ENCODE measurements around the gene AJM1. TPM values are rescaled to one million over a fixed set of nuclear protein-coding genes. Genes with fewer than 3 reads are reported as not detected.
A peak's percentile ranks its signal among the peaks of the same experiment; 100 is the strongest.

AJM1 gene
- total and polyA plus RNA-seq, 4 donors: 0.63 to 26.9 (median 6.2) TPM

DNA sequence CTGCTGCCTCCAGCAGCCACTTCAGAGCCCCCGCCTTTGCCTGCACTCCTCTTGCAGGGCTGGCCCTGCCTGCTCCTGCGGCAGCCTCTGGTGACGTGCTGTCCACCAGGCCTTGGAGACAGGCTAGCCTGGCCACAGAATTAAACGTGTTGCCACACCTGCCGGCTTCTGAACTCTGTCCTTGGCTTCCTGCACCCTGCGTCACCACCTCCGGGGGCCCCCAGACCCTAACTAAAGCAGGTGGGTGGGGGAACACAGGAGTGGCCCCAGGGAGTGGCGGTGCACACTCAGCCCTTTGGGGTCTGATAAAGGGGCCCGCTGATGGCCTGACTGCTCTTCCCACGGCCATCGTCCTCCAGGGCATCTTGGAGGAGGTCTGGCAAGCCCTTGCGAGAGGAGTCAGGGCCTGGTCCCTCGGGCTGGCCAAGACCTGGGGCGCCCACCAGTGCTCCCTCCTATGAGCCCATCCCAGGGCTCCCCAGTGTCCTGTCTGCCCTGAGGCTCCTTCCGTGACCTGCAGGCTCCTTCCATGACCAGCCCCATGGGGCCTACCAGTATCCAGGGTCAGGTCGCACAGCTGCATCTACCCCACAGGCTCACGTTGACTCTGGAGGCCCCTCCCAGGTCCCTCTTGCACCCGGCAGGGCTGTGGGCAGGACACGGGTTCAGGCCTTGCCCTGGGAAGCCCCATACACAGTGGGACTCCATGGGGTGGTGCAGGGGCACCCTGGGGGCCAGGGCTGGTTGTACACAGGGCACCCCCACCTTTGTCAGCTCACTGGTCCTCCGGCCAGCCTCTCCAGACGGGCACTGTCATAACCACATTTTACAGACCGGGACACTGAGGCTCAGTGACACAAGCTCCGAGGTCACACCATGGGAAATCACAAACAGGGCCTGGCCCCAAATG is 8.8 kb downstream of the AJM1 start:
- 79 to 80% methylated on average over 22 to 23 of the region's 23 CpGs for WGBS, 2 donors
- Histone ChIP-seq H3K4me3 (ENCODE audit: low read length in 2 of 2) (no peak overlapping the region), H3K36me3 (ENCODE audit: control insufficient read depth in 1 of 2, insufficient read depth in 2 of 2, low read length in 1 of 2) (no peaks in the 10 kb centered on the region), H3K27me3 (ENCODE audit: control insufficient read depth in 1 of 2, insufficient read depth in 2 of 2, low read length in 1 of 2) (no peaks in the 10 kb centered on the region), H3K4me1 (ENCODE audit: control insufficient read depth in 1 of 2, insufficient read depth in 2 of 2, low read length in 2 of 2) (no peaks in the 10 kb centered on the region), H3K27ac (ENCODE audit: low read depth in 1 of 2, low read length in 2 of 2) (no peak overlapping the region), H3K9me3 (ENCODE audit: control insufficient read depth, low read length) (no peaks in the 10 kb centered on the region)
- intact Hi-C loops (cut with DNase I): loop anchor here in 1 of 2 donors (5.0 kb wide), 1 partner anchor 91 kb away; the partner anchor contains the start of gene FBXW5
- ATAC-seq (ENCODE audit: low FRiP score) (no peak), DNase-seq (no peak)

DNA sequence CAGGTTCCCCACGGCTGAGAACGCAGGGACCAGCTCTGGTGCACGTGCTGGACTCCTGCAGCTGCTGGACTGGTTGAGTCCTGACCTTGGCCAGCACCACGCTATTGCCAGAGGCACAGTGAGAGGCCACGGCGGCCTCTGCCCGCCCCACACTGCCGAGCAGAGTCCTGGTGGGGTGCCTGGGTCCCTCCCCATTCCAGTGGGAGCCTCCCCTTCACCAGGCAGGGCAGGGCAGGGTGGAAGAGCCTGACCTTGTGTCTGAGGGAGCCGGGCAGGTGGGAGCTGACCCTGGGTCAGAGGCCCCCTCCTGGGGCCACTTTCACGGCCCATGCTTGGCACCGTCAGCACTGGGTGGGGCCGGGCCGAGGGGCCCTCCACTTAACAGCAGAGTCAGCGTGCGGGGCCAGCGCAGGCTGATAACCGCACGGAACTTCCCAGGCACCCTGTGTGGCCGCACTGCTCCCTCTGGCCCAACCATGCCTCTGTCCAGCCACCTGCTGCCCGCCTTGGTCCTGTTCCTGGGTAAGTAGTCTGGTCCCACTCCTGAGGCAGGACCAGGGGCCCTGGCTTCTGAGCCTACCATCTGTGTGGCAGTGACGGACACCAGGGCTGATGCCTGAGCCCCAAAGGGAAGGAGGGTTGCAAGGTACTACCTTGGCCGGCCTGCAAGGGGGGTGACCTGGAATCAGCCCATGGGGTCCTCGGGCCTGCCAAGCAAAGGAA is 9.8 kb downstream of the AJM1 start, which contains the start of gene MAMDC4:
Gene MAMDC4, plus strand, starts transcription at position 406 of the 723 bp plus-strand sequence. Its CDS starts 71 bp downstream, at position 477.
- H3K27ac ChIP-seq (ENCODE audit: low read depth in 1 of 2, low read length in 2 of 2): no peak within 1 kb of the TSS
- H3K4me1 ChIP-seq (ENCODE audit: control insufficient read depth in 1 of 2, insufficient read depth in 2 of 2, low read length in 2 of 2): no peaks in the 10 kb centered on the region
- no peak for DNase-seq
- WGBS, 2 donors: 75 to 77% methylated on average over 23 of the region's 23 CpGs
- no peak within 1 kb of the TSS for H3K4me3 ChIP-seq (ENCODE audit: low read length in 2 of 2)
- no peak for ATAC-seq (ENCODE audit: low FRiP score)
- no peaks in the 10 kb centered on the region for H3K9me3 ChIP-seq (ENCODE audit: control insufficient read depth, low read length)
- no peaks in the 10 kb centered on the region for H3K27me3 ChIP-seq (ENCODE audit: control insufficient read depth in 1 of 2, insufficient read depth in 2 of 2, low read length in 1 of 2)
- H3K36me3 ChIP-seq (ENCODE audit: control insufficient read depth in 1 of 2, insufficient read depth in 2 of 2, low read length in 1 of 2): no peaks in the 10 kb centered on the region
- intact Hi-C loops (cut with DNase I): loop anchor here in 1 of 2 donors (5.0 kb wide), 1 partner anchor 90 kb away; the partner anchor contains the start of gene FBXW5

DNA sequence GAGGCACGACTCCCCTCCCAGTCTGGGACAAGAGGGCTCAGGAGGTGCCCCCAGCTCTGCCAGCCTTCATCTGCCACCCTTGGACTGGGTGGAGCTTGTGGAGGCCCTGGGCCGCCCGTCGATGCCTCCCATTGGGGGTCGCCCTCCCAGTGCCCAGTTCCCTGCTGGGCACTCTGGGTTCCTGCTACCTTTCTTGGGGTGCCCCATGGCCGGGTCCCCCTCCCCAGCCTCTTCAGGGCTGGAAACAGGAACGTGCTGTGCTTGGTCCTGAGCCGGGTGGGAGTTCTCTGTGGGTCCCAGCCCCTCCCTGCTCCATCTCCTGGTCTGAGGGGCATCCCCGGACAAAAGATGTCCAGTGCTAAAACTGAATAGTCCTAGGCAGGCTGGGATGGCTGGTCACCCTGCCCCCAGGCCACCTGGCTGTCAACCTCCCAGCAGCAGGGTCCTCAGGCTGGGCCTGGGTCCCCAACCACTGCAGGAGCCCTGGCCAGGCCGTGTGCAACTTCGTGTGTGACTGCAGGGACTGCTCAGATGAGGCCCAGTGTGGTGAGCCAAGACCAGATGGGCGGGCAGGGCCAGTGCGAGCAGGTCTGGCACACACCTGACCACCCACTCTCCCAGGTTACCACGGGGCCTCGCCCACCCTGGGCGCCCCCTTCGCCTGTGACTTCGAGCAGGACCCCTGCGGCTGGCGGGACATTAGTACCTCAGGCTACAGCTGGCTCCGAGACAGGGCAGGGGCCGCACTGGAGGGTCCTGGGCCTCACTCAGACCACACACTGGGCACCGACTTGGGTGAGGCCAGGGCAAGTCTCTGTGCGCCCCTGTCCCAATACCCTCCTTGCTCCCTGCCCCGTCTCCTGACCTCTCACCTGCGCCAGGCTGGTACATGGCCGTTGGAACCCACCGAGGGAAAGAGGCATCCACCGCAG is 10.7 kb downstream of the AJM1 start:
- H3K4me3 ChIP-seq (ENCODE audit: low read length in 2 of 2): no peak overlapping the region
- no peaks in the 10 kb centered on the region for H3K36me3 ChIP-seq (ENCODE audit: control insufficient read depth in 1 of 2, insufficient read depth in 2 of 2, low read length in 1 of 2)
- intact Hi-C loops (cut with DNase I): loop anchor here in 1 of 2 donors (5.0 kb wide), 1 partner anchor 89 kb away; the partner anchor contains the start of gene FBXW5
- no peak overlapping the region for H3K27ac ChIP-seq (ENCODE audit: low read depth in 1 of 2, low read length in 2 of 2)
- no peaks in the 10 kb centered on the region for H3K27me3 ChIP-seq (ENCODE audit: control insufficient read depth in 1 of 2, insufficient read depth in 2 of 2, low read length in 1 of 2)
- DNase-seq (peak in 1 of 2 donors; percentile 47), ATAC-seq (ENCODE audit: low FRiP score) (no peak)
- 81 to 82% methylated on average over 29 of the region's 29 CpGs for WGBS, 2 donors
- no peaks in the 10 kb centered on the region for H3K9me3 ChIP-seq (ENCODE audit: control insufficient read depth, low read length)
- H3K4me1 ChIP-seq (ENCODE audit: control insufficient read depth in 1 of 2, insufficient read depth in 2 of 2, low read length in 2 of 2): no peaks in the 10 kb centered on the region

DNA sequence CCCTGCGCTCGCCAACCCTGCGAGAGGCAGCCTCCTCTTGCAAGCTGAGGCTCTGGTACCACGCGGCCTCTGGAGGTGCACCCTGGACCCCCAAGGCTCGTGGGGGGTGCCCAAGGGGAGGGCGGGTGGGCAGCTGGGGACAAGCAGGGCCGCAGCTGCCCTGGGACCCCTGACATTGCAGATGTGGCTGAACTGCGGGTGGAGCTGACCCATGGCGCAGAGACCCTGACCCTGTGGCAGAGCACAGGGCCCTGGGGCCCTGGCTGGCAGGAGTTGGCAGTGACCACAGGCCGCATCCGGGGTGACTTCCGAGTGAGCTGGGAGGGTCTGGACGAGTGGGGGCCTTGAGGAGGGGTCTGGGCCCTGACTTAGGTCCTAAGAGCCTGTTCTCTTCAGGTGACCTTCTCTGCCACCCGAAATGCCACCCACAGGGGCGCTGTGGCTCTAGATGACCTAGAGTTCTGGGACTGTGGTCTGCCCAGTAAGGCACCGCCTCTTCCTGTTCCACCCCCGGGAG is 11.4 kb downstream of the AJM1 start:
- 82 to 84% methylated on average over 18 of the region's 18 CpGs for WGBS, 2 donors
- intact Hi-C loops (cut with DNase I): loop anchor here in 1 of 2 donors (5.0 kb wide), 1 partner anchor 89 kb away; the partner anchor contains the start of gene FBXW5
- Histone ChIP-seq H3K4me3 (ENCODE audit: low read length in 2 of 2) (no peak overlapping the region), H3K36me3 (ENCODE audit: control insufficient read depth in 1 of 2, insufficient read depth in 2 of 2, low read length in 1 of 2) (no peaks in the 10 kb centered on the region), H3K4me1 (ENCODE audit: control insufficient read depth in 1 of 2, insufficient read depth in 2 of 2, low read length in 2 of 2) (no peaks in the 10 kb centered on the region), H3K27me3 (ENCODE audit: control insufficient read depth in 1 of 2, insufficient read depth in 2 of 2, low read length in 1 of 2) (no peaks in the 10 kb centered on the region), H3K27ac (ENCODE audit: low read depth in 1 of 2, low read length in 2 of 2) (no peak overlapping the region), H3K9me3 (ENCODE audit: control insufficient read depth, low read length) (no peaks in the 10 kb centered on the region)
- ATAC-seq (ENCODE audit: low FRiP score) (no peak), DNase-seq (peak in 1 of 2 donors; percentile 43)

DNA sequence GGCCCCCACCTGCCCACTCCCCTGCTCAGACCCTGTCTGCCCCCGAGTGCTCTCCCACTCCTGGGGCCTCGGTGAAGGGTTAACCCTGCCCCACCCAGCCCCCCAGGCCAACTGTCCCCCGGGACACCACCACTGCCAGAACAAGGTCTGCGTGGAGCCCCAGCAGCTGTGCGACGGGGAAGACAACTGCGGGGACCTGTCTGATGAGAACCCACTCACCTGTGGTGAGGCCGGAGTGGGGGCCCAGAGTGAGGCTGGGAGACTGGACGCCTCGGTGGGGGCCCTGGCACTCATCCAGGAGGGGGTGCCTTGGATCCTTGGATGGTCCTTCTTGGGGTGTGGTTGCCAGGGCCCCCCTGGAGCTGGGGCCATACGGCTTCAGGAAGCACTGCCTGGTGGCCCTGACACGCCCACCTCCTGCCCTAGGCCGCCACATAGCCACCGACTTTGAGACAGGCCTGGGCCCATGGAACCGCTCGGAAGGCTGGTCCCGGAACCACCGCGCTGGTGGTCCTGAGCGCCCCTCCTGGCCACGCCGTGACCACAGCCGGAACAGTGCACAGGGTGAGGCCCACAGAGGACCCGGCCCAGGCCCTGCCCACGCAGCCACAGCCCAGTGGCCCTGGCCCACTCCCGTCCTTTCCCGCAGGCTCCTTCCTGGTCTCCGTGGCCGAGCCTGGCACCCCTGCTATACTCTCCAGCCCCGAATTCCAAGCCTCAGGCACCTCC is 12.0 kb downstream of the AJM1 start:
- H3K4me3 ChIP-seq (ENCODE audit: low read length in 2 of 2): no peak overlapping the region
- no peak overlapping the region for H3K27ac ChIP-seq (ENCODE audit: low read depth in 1 of 2, low read length in 2 of 2)
- no peaks in the 10 kb centered on the region for H3K36me3 ChIP-seq (ENCODE audit: control insufficient read depth in 1 of 2, insufficient read depth in 2 of 2, low read length in 1 of 2)
- no peaks in the 10 kb centered on the region for H3K9me3 ChIP-seq (ENCODE audit: control insufficient read depth, low read length)
- intact Hi-C loops (cut with DNase I): loop anchor here in 1 of 2 donors (5.0 kb wide), 1 partner anchor 88 kb away; the partner anchor contains the start of gene FBXW5
- peak in 1 of 2 donors; percentile 54 for DNase-seq
- H3K4me1 ChIP-seq (ENCODE audit: control insufficient read depth in 1 of 2, insufficient read depth in 2 of 2, low read length in 2 of 2): no peaks in the 10 kb centered on the region
- no peak for ATAC-seq (ENCODE audit: low FRiP score)
- H3K27me3 ChIP-seq (ENCODE audit: control insufficient read depth in 1 of 2, insufficient read depth in 2 of 2, low read length in 1 of 2): no peaks in the 10 kb centered on the region
- WGBS, 2 donors: 77 to 79% methylated on average over 30 of the region's 30 CpGs

DNA sequence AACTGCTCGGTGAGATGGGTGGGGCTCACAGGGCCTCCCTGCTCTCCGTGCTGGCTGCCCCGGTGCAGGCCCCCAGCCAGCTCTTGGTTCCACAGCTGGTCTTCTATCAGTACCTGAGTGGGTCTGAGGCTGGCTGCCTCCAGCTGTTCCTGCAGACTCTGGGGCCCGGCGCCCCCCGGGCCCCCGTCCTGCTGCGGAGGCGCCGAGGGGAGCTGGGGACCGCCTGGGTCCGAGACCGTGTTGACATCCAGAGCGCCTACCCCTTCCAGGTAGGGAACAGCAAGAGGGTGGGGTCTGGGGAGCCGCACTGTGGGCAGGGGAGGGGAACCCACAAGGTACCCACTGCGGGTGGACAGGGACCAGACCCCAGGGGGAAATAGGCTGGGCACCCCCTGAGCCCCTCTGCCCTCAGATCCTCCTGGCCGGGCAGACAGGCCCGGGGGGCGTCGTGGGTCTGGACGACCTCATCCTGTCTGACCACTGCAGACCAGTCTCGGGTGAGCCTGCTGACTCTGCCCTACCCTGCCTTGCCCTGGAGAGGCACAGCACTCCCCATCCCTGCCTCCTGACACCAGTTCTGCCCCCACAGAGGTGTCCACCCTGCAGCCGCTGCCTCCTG is 12.7 kb downstream of the AJM1 start:
- 85% methylated on average over 23 of the region's 23 CpGs for WGBS, 2 donors
- Histone ChIP-seq H3K4me1 (ENCODE audit: control insufficient read depth in 1 of 2, insufficient read depth in 2 of 2, low read length in 2 of 2) (no peaks in the 10 kb centered on the region), H3K27me3 (ENCODE audit: control insufficient read depth in 1 of 2, insufficient read depth in 2 of 2, low read length in 1 of 2) (no peaks in the 10 kb centered on the region), H3K27ac (ENCODE audit: low read depth in 1 of 2, low read length in 2 of 2) (no peak overlapping the region), H3K9me3 (ENCODE audit: control insufficient read depth, low read length) (no peaks in the 10 kb centered on the region), H3K36me3 (ENCODE audit: control insufficient read depth in 1 of 2, insufficient read depth in 2 of 2, low read length in 1 of 2) (no peaks in the 10 kb centered on the region), H3K4me3 (ENCODE audit: low read length in 2 of 2) (no peak overlapping the region)
- ATAC-seq (ENCODE audit: low FRiP score): no peak
- no peak for DNase-seq
- intact Hi-C loops (cut with DNase I): loop anchor here in 1 of 2 donors (5.0 kb wide), 1 partner anchor 87 kb away; the partner anchor contains the start of gene FBXW5

DNA sequence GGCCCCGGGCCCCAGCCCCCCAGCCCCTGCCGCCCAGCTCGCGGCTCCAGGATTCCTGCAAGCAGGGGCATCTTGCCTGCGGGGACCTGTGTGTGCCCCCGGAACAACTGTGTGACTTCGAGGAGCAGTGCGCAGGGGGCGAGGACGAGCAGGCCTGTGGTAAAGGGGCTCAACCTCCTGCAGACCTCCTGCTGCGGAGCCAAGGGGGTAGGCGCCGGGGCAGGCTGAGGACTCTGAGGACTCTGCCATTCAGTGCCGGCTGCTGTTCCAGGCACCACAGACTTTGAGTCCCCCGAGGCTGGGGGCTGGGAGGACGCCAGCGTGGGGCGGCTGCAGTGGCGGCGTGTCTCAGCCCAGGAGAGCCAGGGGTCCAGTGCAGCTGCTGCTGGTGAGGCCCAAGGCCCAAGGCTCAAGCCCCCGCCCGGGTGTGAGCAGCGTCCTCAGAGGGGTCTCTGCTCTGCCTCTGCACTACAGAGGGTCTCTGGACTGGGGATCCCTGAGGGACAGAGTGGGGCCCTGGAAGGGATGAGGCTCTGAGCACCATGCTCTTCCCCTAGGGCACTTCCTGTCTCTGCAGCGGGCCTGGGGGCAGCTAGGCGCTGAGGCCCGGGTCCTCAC is 13.3 kb downstream of the AJM1 start:
- intact Hi-C loops (cut with DNase I): no loop called here
- Histone ChIP-seq H3K36me3 (ENCODE audit: control insufficient read depth in 1 of 2, insufficient read depth in 2 of 2, low read length in 1 of 2) (no peaks in the 10 kb centered on the region), H3K9me3 (ENCODE audit: control insufficient read depth, low read length) (no peaks in the 10 kb centered on the region), H3K27ac (ENCODE audit: low read depth in 1 of 2, low read length in 2 of 2) (no peak overlapping the region), H3K27me3 (ENCODE audit: control insufficient read depth in 1 of 2, insufficient read depth in 2 of 2, low read length in 1 of 2) (no peaks in the 10 kb centered on the region), H3K4me3 (ENCODE audit: low read length in 2 of 2) (no peak overlapping the region), H3K4me1 (ENCODE audit: control insufficient read depth in 1 of 2, insufficient read depth in 2 of 2, low read length in 2 of 2) (no peaks in the 10 kb centered on the region)
- ATAC-seq (ENCODE audit: low FRiP score) (no peak), DNase-seq (peak in 1 of 2 donors; percentile 47)
- 65 to 74% methylated on average over 26 of the region's 26 CpGs for whole genome bisulfite sequencing, 2 donors
